H9 (cell line): Measurements from ENCODE around the gene LEFTY1. TPM values are rescaled to one million over a fixed set of nuclear protein-coding genes. Genes with fewer than 3 reads are reported as not detected.

Experiments
- DNase-seq: peaks from one replicate; pipeline ENCODE4 v3.0.0-alpha.2; 2017
- H2AFZ ChIP-seq: one replicate; pipeline ENCODE4 v1.6.1; 2013; ENCODE audit warnings: mild to moderate bottlenecking, low read length, control low read depth, moderate library complexity
- H2AK5ac ChIP-seq: 2 replicates; pipeline ENCODE4 v1.6.1; 2013; ENCODE audit warnings: low read length, control low read depth, mixed read lengths; ENCODE audit not compliant: insufficient read length
- H2BK120ac ChIP-seq: one replicate; pipeline ENCODE4 v1.6.1; 2013; ENCODE audit warnings: low read depth, mild to moderate bottlenecking, low read length, control low read depth, inconsistent platforms; ENCODE audit not compliant: poor library complexity, severe bottlenecking
- H2BK12ac ChIP-seq: 2 replicates; pipeline ENCODE4 v1.6.1; 2013; ENCODE audit warnings: low read length, control low read depth, mixed read lengths, low read depth; ENCODE audit not compliant: insufficient read length
- H2BK15ac ChIP-seq: 2 replicates; pipeline ENCODE4 v1.6.1; 2013; ENCODE audit warnings: low read depth, low read length, control low read depth
- H2BK20ac ChIP-seq: one replicate; pipeline ENCODE4 v1.6.1; 2013; ENCODE audit warnings: low read depth, mild to moderate bottlenecking, low read length, control low read depth, inconsistent platforms; ENCODE audit not compliant: poor library complexity, severe bottlenecking
- H2BK5ac ChIP-seq: 2 replicates; pipeline ENCODE4 v1.6.1; 2013; ENCODE audit warnings: low read length, control low read depth, mixed read lengths; ENCODE audit not compliant: insufficient read length
- H3K14ac ChIP-seq: 2 replicates; pipeline ENCODE4 v1.6.1; 2013; ENCODE audit warnings: low read length, control low read depth; ENCODE audit not compliant: insufficient read depth
- H3K18ac ChIP-seq: 2 replicates; pipeline ENCODE4 v1.6.1; 2013; ENCODE audit warnings: low read depth, mild to moderate bottlenecking, mixed read lengths, low read length, control low read depth; ENCODE audit not compliant: insufficient read length
- H3K23ac ChIP-seq: 2 replicates; pipeline ENCODE4 v1.6.1; 2013; ENCODE audit warnings: low read length, control low read depth, mixed read lengths, low read depth; ENCODE audit not compliant: insufficient read length
- H3K23me2 ChIP-seq: 2 replicates; pipeline ENCODE4 v1.6.1; 2013; ENCODE audit warnings: low read depth, mild to moderate bottlenecking, mixed read lengths, low read length, control low read depth; ENCODE audit not compliant: insufficient read length, poor library complexity, severe bottlenecking
- H3K27ac ChIP-seq: 2 replicates; pipeline ENCODE4 v1.5.1; 2013; ENCODE audit warnings: low read length, control low read depth, mixed read lengths, low read depth; ENCODE audit not compliant: insufficient read length
- H3K27me3 ChIP-seq: 2 replicates; pipeline ENCODE4 v1.6.1; 2013; ENCODE audit warnings: low read length, control low read depth, inconsistent platforms; ENCODE audit not compliant: insufficient read depth
- H3K4ac ChIP-seq: 2 replicates; pipeline ENCODE4 v1.6.1; 2013; ENCODE audit warnings: low read depth, mild to moderate bottlenecking, control low read depth, inconsistent platforms, low read length, moderate library complexity
- H3K4me1 ChIP-seq: 2 replicates; pipeline ENCODE4 v1.6.1; 2013; ENCODE audit warnings: low read length, control low read depth, inconsistent platforms; ENCODE audit not compliant: insufficient read depth
- H3K4me2 ChIP-seq: 2 replicates; pipeline ENCODE4 v1.6.1; 2013; ENCODE audit warnings: low read length, control low read depth, mixed read lengths; ENCODE audit not compliant: insufficient read length, insufficient read depth
- H3K56ac ChIP-seq: 2 replicates; pipeline ENCODE4 v1.6.1; 2013; ENCODE audit warnings: low read depth, mild to moderate bottlenecking, mixed read lengths, low read length, control low read depth; ENCODE audit not compliant: insufficient read length
- H3K79me1 ChIP-seq: 2 replicates; pipeline ENCODE4 v1.6.1; 2013; ENCODE audit warnings: low read depth, mild to moderate bottlenecking, moderate library complexity, low read length, control low read depth, inconsistent platforms; ENCODE audit not compliant: insufficient read depth, poor library complexity, severe bottlenecking
- H3K79me2 ChIP-seq: 2 replicates; pipeline ENCODE4 v1.6.1; 2013; ENCODE audit warnings: low read length, control low read depth, inconsistent platforms; ENCODE audit not compliant: insufficient read depth
- H3K9ac ChIP-seq: 2 replicates; pipeline ENCODE4 v1.6.1; 2013; ENCODE audit warnings: low read length, control low read depth, mixed read lengths; ENCODE audit not compliant: insufficient read length; ENCODE audit errors: extremely low read depth
- H3K9me3 ChIP-seq: one replicate; pipeline ENCODE4 v1.6.1; 2013; ENCODE audit warnings: low read depth, low read length, inconsistent platforms; ENCODE audit not compliant: control insufficient read depth
- H3T11ph ChIP-seq: one replicate; pipeline ENCODE4 v1.6.1; 2013; ENCODE audit warnings: mild to moderate bottlenecking, low read length, control low read depth, inconsistent platforms
- H4K20me1 ChIP-seq: one replicate; pipeline ENCODE4 v1.6.1; 2013; ENCODE audit not compliant: control insufficient read depth, insufficient read length, insufficient read depth
- H4K5ac ChIP-seq: 2 replicates; pipeline ENCODE4 v1.6.1; 2013; ENCODE audit warnings: low read depth, mild to moderate bottlenecking, mixed read lengths, low read length, control low read depth; ENCODE audit not compliant: insufficient read length
- H4K8ac ChIP-seq: replicated peaks from 2 replicates; pipeline ENCODE4 v1.6.1; 2013; ENCODE audit warnings: low read length, control low read depth, mixed read lengths, low read depth; ENCODE audit not compliant: insufficient read length
- H4K91ac ChIP-seq: 2 replicates; pipeline ENCODE4 v1.6.1; 2013; ENCODE audit warnings: low read depth, mild to moderate bottlenecking, moderate library complexity, mixed read lengths, low read length, control low read depth; ENCODE audit not compliant: insufficient read length
- H3K27ac Mint-ChIP-seq, 3 experiments: 2 replicates in 2 of 3; 3 replicates in 1 of 3; pipeline ENCODE4 v1.8.0; 2020 to 2021; ENCODE audit warnings: mixed read lengths in 3 of 3, mild to moderate bottlenecking in 1 of 3, moderate library complexity in 1 of 3
- H3K27me3 Mint-ChIP-seq: 2 replicates; pipeline ENCODE4 v1.8.0; 2021; ENCODE audit warnings: low read depth, mild to moderate bottlenecking, moderate library complexity, mixed read lengths
- H3K36me3 Mint-ChIP-seq, 3 experiments: 2 replicates in 2 of 3; 3 replicates in 1 of 3; pipeline ENCODE4 v1.8.0; 2020 to 2021; ENCODE audit warnings: low read depth in 3 of 3, mixed read lengths in 3 of 3; ENCODE audit not compliant: insufficient read depth in 1 of 3
- H3K4me1 Mint-ChIP-seq, 2 experiments: 2 replicates each; pipeline ENCODE4 v1.8.0; 2020; ENCODE audit warnings: mixed read lengths in 2 of 2
- H3K4me3 Mint-ChIP-seq, 2 experiments: 2 replicates in 1 of 2; 3 replicates in 1 of 2; pipeline ENCODE4 v1.8.0; 2020 to 2021; ENCODE audit warnings: mild to moderate bottlenecking in 2 of 2, mixed read lengths in 2 of 2, moderate library complexity in 1 of 2
- H3K9me3 Mint-ChIP-seq, 2 experiments: 2 replicates in 1 of 2; 3 replicates in 1 of 2; pipeline ENCODE4 v1.8.0; 2020; ENCODE audit warnings: mild to moderate bottlenecking in 2 of 2, mixed read lengths in 2 of 2, moderate library complexity in 1 of 2
- WGBS: extraction: QIAGEN DNeasy Blood & Tissue Kit; methylation state at CpG from one replicate; pipeline ENCODE4 v1.1.7; 2013; ENCODE audit warnings: missing lambda C conversion rate, low lambda C conversion rate, mixed read lengths; ENCODE audit not compliant: insufficient read length; ENCODE audit errors: extremely low coverage; 5-methylcytosine and 5-hydroxymethylcytosine counted together
- total RNA-seq: library from RNA; stranded (reverse); gene quantifications from 2 replicates; pipeline ENCODE4 v1.2.1, GENCODE V29; 2021
- TF ChIP-seq, protein P1 (sequence below): fragments of 200-600 bp; sonication (generic); conservative IDR thresholded peaks from 3 replicates; pipeline ENCODE4 v1.8.0; 2021; ENCODE audit warnings: antibody characterized with exemption, mild to moderate bottlenecking

The LEFTY1 gene
- total RNA-seq, 1 experiment from 2014 or later, result 107 TPM

DNA sequence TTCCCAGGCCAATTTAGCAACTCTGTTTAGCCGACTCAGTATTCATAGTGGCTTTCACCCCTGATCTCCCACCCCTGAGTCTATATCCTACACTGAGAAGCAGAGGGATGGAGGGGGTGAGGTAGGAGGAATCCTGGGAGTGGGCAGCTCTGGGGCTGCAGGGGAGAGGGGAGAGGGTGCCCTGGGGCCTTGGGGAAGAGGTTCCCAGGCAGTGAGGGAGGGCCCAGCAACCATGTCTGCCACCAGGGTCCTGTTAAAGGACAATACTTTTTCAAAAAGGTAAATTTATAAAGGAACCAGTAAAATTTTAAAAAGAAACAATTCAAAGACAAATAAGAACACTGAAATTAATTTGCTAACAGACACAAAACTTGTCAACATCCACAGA is 48.7 kb downstream of the LEFTY1 start:
- Histone ChIP-seq H2BK120ac (no peak overlapping the region), H2BK12ac (no peak overlapping the region), H3K4ac (no peak overlapping the region), H3K27ac (no peak overlapping the region), H4K20me1 (no peaks in the 10 kb centered on the region), H3K23me2 (no peaks in the 10 kb centered on the region), H3K27me3 (no peaks in the 10 kb centered on the region), H3K23ac (no peak overlapping the region), H2BK15ac (no peak overlapping the region), H3K56ac (no peak overlapping the region), H3K9ac (no peak overlapping the region), H2BK5ac (no peak overlapping the region), H4K8ac (no peak overlapping the region), H3K18ac (no peak overlapping the region), H3K79me2 (no peaks in the 10 kb centered on the region), H2BK20ac (no peak overlapping the region), H3K14ac (no peak overlapping the region), H3K79me1 (no peaks in the 10 kb centered on the region), H4K5ac (no peak overlapping the region), H2AK5ac (no peak overlapping the region), H2AFZ (no peak overlapping the region), H4K91ac (no peak overlapping the region), H3K9me3 (no peaks in the 10 kb centered on the region), H3K4me2 (no peak overlapping the region), H3T11ph (no peak overlapping the region), H3K4me1 (no peaks in the 10 kb centered on the region)
- no CpG with 5 or more reads among the region's 1 CpG for WGBS
- H3K9me3 Mint-ChIP-seq, result no peaks in the 10 kb centered on the region
- H3K4me1 Mint-ChIP-seq, result peaks cover 4 to 10% of the 10 kb centered on the region in 2 experiments
- H3K27ac Mint-ChIP-seq, result 0 out of 7 replicates have a peak overlapping the region, but pooled peaks of 1 of the 3 experiments have one; percentile 28
- no peaks in the 10 kb centered on the region; the same call in 1 of the 2 replicates for H3K27me3 Mint-ChIP-seq
- TF ChIP-seq, protein P1, sequence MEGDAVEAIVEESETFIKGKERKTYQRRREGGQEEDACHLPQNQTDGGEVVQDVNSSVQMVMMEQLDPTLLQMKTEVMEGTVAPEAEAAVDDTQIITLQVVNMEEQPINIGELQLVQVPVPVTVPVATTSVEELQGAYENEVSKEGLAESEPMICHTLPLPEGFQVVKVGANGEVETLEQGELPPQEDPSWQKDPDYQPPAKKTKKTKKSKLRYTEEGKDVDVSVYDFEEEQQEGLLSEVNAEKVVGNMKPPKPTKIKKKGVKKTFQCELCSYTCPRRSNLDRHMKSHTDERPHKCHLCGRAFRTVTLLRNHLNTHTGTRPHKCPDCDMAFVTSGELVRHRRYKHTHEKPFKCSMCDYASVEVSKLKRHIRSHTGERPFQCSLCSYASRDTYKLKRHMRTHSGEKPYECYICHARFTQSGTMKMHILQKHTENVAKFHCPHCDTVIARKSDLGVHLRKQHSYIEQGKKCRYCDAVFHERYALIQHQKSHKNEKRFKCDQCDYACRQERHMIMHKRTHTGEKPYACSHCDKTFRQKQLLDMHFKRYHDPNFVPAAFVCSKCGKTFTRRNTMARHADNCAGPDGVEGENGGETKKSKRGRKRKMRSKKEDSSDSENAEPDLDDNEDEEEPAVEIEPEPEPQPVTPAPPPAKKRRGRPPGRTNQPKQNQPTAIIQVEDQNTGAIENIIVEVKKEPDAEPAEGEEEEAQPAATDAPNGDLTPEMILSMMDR, result no peak
- H3K4me3 Mint-ChIP-seq, result no peak overlapping the region
- no peak for DNase-seq
- peaks cover 13 to 37% (median 23%) of the 10 kb centered on the region in 3 experiments for H3K36me3 Mint-ChIP-seq
